Lung (tissue), 12 donors: Measurements from ENCODE around the gene CYB5R4. TPM values are rescaled to one million over a fixed set of nuclear protein-coding genes. Genes with fewer than 3 reads are reported as not detected.

Experiments used
- ATAC-seq: fragments of 200-7000 bp; cut with Tn5 transposase; one replicate; pipeline ENCODE4 v1.9.1; 2020; ENCODE audit warnings: moderate number of reproducible peaks; ENCODE audit not compliant: insufficient read depth, low FRiP score
- DNase-seq, 3 donors: peaks; one replicate each; pipeline ENCODE4 v3.0.0-alpha.2; 2013 to 2017
- H3K27ac ChIP-seq, 2 donors: one replicate each; pipeline ENCODE4 v1.5.1; 2013; ENCODE audit warnings: mild to moderate bottlenecking in 2 of 2, moderate library complexity in 2 of 2, control low read depth in 1 of 2, inconsistent platforms in 1 of 2, low read depth in 1 of 2, low read length in 1 of 2
- H3K27me3 ChIP-seq, 3 donors: one replicate each; pipeline ENCODE4 v1.5.1; 2013; ENCODE audit warnings: low read length in 2 of 3; ENCODE audit not compliant: control insufficient read depth in 3 of 3, insufficient read depth in 3 of 3
- H3K36me3 ChIP-seq, 4 donors: one replicate each; pipeline ENCODE4 v1.5.1; 2013; ENCODE audit warnings: low read length in 4 of 4, mild to moderate bottlenecking in 1 of 4, moderate library complexity in 1 of 4; ENCODE audit not compliant: control insufficient read depth in 4 of 4, insufficient read depth in 4 of 4
- H3K4me1 ChIP-seq, 5 donors: one replicate each; pipeline ENCODE4 v1.5.1; 2013; ENCODE audit warnings: low read length in 5 of 5, mild to moderate bottlenecking in 2 of 5, moderate library complexity in 1 of 5; ENCODE audit not compliant: control insufficient read depth in 5 of 5, insufficient read depth in 5 of 5
- H3K4me3 ChIP-seq: one replicate; pipeline ENCODE4 v1.5.1; 2013; ENCODE audit warnings: mild to moderate bottlenecking, control low read depth, moderate library complexity
- H3K9ac ChIP-seq, 2 donors: one replicate each; pipeline ENCODE4 v1.5.1; 2013; ENCODE audit warnings: low read length in 2 of 2, control low read depth in 1 of 2; ENCODE audit not compliant: insufficient read depth in 1 of 2
- H3K9me3 ChIP-seq, 4 donors: one replicate each; pipeline ENCODE4 v1.5.1; 2013; ENCODE audit warnings: low read length in 3 of 4, mild to moderate bottlenecking in 1 of 4, moderate library complexity in 1 of 4; ENCODE audit not compliant: control insufficient read depth in 4 of 4, insufficient read depth in 3 of 4
- CTCF ChIP-seq: IDR thresholded peaks from 2 replicates; pipeline ENCODE4 v1.5.1; 2012; ENCODE audit warnings: mild to moderate bottlenecking; ENCODE audit errors: control extremely low read depth, extremely low read depth
- WGBS, 2 donors: extraction: QIAGEN DNeasy Blood & Tissue Kit; methylation state at CpG; one replicate each; pipeline ENCODE4 v1.1.7; 2013; 5-methylcytosine and 5-hydroxymethylcytosine counted together
- polyA plus RNA-seq, 2 donors: library from polyadenylated mRNA; stranded (reverse); fragments of 200-250 nt; gene quantifications; one replicate each; pipeline ENCODE4 v1.2.1, GENCODE V29; 2013
- total RNA-seq, 2 donors: library from RNA; depleted of rRNA in 1 of 2; stranded (reverse); fragments of >200 nt in 1 of 2; gene quantifications; one replicate each; pipeline ENCODE4 v1.2.1, GENCODE V29; 2014 to 2021
- donor health status: control.
- donor health status: control.
- donor health status: Bipolar disorder and iron deficiency.
- donor health status: healthy.
- donor health status: DM: yes; HTN: yes; CAD: no.

Gene CYB5R4
- total and polyA plus RNA-seq, 4 donors, result 4.6 to 41.4 (median 24.9) TPM

GRCh38 chr6:83958241-83958685 is 98.8 kb downstream of the CYB5R4 start:
- no peak for ATAC-seq
- H3K36me3 ChIP-seq, result peaks cover 2 to 29% (median 14%) of the 10 kb centered on the region in 4 donors
- H3K4me1 ChIP-seq, result no peaks in the 10 kb centered on the region
- no peaks in the 10 kb centered on the region for H3K27me3 ChIP-seq
- WGBS, 2 donors, result 86 to 97% methylated on average over 3 of the region's 3 CpGs
- no peak overlapping the region for H3K27ac ChIP-seq
- no peak overlapping the region for H3K4me3 ChIP-seq
- H3K9ac ChIP-seq, result no peak overlapping the region
- DNase-seq, result no peak
- TF ChIP-seq CTCF, result no peak
- H3K9me3 ChIP-seq, result no peaks in the 10 kb centered on the region

GRCh38 chr6:83960664-83961063 is 101.2 kb downstream of the CYB5R4 start:
- no peak for TF ChIP-seq CTCF
- peaks cover 2 to 25% (median 12%) of the 10 kb centered on the region in 4 donors for H3K36me3 ChIP-seq
- H3K4me3 ChIP-seq, result no peak overlapping the region
- no peaks in the 10 kb centered on the region for H3K27me3 ChIP-seq
- ATAC-seq, result no peak
- H3K9ac ChIP-seq, result no peak overlapping the region
- no peaks in the 10 kb centered on the region for H3K4me1 ChIP-seq
- DNase-seq, result no peak
- peaks cover 0 to 3% (median 0%) of the 10 kb centered on the region in 4 donors for H3K9me3 ChIP-seq
- 59 to 75% methylated on average over 1 of the region's 1 CpG for WGBS, 2 donors
- H3K27ac ChIP-seq, result no peak overlapping the region

- Histone ChIP-seq H3K4me3 (no peak overlapping the region), H3K4me1 (no peaks in the 10 kb centered on the region), H3K27ac (no peak overlapping the region), H3K27me3 (no peaks in the 10 kb centered on the region), H3K9ac (no peak overlapping the region), H3K9me3 (peaks cover 0 to 5% (median 0%) of the 10 kb centered on the region in 4 donors), H3K36me3 (peaks cover 2 to 23% (median 11%) of the 10 kb centered on the region in 4 donors)
- no peak for TF ChIP-seq CTCF
- ATAC-seq, result no peak
- no peak for DNase-seq
Observed at GRCh38 chr6:83962582-83962981, 103.1 kb downstream of the CYB5R4 start.

- no peak overlapping the region for H3K9ac ChIP-seq
- TF ChIP-seq CTCF, result no peak
- H3K27ac ChIP-seq, result no peak overlapping the region
- peaks cover 0 to 5% (median 0%) of the 10 kb centered on the region in 4 donors for H3K9me3 ChIP-seq
- H3K27me3 ChIP-seq, result no peaks in the 10 kb centered on the region
- H3K4me3 ChIP-seq, result no peak overlapping the region
- peaks cover 0 to 12% (median 1%) of the 10 kb centered on the region in 4 donors for H3K36me3 ChIP-seq
- WGBS, 2 donors, result 97 to 98% methylated on average over 4 of the region's 4 CpGs
- H3K4me1 ChIP-seq, result no peaks in the 10 kb centered on the region
- no peak for ATAC-seq
- DNase-seq, result no peak
Observed at GRCh38 chr6:83966539-83966938, 107.0 kb downstream of the CYB5R4 start.
